GM19324 (cell line): Measurements from ENCODE around the gene LENG9.
"Not testable (repeated sequence)": the region's sequence is repeated elsewhere in the genome, so short reads cannot be mapped to it uniquely, and the experiment has no call there.

Source experiments
- ATAC-seq: cut with Tn5 transposase; IDR thresholded peaks from one replicate; pipeline ENCODE4 v1.9.1; 2021; ENCODE audit warnings: mild to moderate bottlenecking, moderate library complexity; ENCODE audit not compliant: unreplicated experiment, low FRiP score

Gene LENG9

DNA sequence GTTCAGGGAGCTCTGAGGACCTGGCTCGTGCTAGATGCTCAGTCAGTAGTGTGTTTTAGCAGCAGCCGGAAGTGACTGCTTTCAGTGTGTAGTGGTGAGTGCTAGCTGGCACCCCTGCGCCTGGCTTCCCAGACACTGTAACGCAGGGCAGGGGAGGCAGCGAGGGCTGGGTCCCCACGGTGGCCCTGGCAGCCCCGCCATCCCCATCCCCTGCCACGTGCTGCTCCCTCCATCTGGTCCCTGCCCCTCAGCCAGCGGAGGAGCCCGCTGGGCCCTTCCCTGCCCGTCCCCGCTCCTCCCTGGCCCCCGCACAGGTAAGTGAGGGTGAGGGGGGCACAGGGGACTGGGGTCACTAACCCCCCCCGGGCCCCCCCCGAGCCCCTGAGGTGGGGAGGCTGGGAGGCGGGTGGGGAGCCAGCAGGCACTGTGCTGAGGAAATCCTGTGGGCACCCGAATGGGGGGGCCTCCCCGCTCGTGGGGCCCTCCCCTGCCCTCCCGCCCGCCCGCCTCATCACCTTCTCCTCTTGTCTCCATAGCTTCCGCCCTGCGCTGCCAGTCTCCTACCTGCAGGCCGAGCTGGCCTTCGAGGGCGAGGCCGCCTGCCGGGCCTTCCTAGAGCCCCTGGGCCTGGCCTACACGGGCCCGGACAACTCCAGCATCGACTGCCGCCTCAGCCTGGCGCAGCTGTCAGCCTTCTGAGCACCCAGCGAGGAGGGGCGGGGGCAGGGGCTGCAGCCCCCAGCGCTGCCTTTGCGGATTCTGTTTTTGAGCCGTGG lies 3.2 kb downstream of the LENG9 start:
- no peak for ATAC-seq

DNA sequence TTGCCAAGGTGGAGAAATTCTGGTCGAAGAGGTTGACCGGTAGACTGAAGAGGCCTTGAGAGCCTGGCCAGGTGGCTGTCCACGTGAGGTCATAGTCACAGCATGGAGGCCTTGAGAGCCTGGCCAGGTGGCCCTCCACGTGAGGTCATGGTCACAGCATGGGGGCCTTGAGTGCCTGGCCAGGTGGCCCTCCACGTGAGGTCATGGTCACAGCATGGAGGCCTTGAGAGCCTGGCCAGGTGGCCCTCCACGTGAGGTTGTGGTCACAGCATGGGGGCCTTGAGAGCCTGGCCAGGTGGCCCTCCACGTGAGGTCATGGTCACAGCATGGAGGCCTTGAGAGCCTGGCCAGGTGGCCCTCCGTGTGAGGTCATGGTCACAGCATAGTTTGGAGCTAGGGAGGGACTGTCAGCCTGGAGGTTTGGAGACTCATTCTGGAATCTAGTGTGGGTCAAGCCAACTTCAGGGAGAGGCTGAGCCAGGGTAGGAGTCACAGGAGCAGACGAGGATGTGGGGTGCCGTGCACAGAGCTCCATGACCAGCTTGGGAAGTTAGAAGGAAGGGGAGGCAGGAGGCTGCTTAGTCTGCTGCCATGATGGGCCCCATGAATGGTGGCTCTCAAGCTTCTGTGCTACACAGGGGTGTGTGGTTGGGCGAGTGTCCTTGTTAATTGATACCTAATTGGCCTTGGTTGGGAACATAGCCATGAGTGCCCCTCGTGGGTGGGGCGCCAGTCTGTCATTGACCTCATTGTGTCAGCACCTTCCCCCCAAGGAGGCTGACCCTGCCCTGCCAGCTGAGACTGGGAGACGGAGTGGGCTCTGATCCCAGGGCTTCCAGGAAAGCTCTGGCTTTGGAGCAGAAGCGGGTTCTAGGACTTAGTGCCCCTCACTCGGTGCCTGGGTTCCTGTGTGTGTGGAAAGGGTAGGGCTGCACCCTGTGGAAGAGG lies 4.0 kb downstream of the LENG9 start:
- no peak for ATAC-seq

DNA sequence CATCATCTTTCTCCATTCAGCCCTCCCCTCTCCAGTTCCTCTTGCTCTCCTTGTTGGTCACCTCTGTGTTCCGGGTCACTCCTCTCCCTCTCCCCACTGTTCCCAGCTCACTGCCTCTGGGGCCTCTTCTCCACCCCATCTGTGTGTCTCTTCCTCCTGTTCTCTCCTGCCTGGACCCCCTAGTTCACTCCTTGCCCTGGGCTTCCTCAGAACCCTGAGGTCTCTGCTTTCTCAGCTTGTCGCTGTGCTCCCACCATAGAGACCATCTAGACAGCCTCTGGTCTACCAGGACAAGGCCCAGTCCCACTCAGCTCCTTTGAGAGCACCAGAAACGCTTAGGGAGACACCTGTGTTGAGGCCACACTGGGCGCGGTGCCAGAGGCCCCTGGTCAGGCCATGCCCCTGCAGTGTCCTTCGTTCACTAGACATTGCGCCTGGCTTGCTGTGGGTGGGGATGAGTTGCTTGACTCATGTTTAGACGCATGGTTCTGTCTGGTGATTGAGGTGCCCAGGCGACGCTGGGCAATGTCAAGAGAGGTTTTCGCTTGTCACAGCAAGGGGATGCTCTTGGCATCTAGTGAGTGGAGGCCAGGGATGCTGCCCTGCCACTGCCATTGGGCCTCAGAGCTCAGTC lies 4.8 kb downstream of the LENG9 start:
- ATAC-seq: no peak

DNA sequence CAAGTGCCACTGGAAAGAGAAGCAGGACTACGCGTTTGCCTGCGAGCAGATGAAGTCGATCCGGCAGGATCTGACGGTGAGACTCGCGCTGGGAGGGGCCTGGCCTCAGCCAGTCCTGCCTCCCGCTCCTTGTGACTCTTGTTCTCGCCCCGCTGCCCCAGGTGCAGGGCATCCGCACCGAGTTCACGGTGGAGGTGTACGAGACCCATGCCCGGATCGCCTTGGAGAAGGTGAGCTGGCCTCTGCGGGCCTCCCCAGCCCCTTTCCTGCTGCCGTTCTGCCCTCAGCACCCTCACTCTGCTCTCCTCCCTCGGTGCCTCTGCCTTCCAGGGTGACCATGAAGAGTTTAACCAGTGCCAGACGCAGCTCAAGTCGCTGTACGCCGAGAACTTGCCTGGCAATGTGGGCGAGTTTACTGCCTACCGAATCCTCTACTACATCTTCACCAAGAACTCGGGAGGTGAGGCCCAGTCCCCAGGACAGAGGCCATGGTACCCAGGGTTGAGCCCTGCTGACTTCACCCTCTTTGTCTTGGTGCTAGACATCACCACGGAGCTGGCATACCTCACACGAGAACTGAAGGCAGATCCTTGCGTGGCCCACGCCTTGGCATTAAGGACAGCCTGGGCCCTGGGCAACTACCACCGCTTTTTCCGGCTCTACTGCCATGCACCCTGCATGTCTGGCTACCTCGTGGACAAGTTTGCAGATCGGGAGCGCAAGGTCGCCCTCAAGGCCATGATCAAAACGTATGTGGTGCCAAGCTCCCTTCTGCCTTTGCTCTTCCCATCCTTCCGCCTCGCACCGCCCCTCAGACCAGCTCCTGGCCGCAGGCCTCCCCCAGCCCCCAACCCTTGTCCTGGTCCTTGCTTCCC lies 5.6 kb downstream of the LENG9 start:
- ATAC-seq: no peak

- ATAC-seq: no peak
Observed at GRCh38 chr19:54456423-54457373, 6.9 kb downstream of the LENG9 start.

- no peak for ATAC-seq
Observed at GRCh38 chr19:54455786-54456422, 7.7 kb downstream of the LENG9 start.

DNA sequence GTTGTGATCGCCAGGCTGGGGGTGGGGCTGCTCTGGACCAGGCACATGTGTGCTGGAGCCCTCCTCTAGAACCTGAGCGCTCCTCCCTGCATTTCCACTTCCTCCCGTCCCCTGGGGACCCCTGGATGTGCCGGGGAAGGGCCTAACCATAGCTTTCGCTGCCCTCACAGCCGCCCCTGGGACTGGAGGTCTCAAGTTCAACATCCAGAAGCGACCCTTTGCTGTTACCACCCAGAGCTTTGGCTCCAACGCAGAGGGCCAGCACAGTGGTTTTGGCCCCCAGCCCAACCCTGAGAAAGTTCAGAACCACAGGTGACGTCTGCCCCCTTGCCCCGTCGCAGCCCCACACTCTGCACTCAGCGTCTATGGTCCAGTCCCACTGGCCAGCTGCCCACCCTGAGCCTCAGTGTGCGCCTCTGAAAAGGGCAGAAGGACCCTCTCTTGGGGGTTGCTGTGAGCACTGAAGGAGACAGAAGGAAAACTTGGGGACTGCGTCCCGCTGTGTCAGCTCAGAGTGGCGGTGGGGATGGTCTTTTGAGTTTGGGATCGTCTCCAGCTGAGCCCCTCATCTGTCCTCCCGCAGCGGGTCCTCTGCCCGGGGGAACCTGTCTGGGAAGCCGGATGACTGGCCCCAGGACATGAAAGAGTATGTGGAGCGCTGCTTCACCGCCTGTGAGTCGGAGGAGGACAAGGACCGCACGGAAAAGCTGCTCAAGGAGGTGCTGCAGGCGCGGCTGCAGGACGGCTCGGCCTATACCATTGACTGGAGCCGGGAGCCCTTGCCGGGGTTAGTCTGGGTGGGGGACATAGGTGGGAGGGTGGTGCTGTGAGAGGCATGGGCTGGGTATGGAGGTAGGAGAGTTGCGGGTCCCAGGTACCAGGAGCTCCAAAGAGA lies 8.6 kb downstream of the LENG9 start:
- ATAC-seq: no peak

DNA sequence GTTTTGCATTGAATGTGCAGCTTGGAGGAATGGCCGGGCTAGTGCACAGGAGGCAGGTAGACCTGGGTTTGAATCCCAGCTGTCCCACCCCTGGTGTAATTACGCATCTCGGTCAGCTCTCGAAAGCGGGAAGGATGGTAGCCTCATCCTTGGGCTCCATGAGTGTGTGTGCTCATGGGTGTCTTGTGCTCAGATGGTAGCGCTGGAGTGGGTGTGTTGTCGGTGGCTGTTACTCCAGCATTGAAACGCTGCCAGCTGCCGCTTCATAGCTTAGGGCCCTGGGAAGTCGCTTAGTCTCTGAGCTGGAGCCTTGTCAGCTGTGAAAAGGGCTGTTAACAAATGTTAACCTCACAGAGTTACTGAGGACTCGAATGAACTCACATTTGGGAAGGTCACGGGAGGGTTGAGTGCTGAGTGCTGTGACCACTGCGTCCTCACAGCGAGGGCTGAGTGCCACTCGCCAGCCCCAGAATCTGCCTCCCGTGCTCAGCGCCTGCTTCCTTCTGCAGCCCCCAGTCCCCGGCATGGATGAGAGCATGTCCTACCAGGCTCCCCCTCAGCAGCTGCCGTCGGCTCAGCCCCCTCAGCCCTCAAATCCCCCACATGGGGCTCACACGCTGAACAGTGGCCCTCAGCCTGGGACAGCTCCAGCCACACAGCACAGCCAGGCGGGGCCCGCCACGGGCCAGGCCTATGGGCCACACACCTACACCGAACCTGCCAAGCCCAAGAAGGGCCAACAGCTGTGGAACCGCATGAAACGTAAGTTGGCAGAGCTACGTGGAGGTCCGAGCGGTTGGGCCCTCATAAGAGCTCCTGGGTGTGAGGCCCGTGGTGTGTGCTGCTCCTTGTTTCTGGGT lies 9.4 kb downstream of the LENG9 start:
- ATAC-seq: no peak

DNA sequence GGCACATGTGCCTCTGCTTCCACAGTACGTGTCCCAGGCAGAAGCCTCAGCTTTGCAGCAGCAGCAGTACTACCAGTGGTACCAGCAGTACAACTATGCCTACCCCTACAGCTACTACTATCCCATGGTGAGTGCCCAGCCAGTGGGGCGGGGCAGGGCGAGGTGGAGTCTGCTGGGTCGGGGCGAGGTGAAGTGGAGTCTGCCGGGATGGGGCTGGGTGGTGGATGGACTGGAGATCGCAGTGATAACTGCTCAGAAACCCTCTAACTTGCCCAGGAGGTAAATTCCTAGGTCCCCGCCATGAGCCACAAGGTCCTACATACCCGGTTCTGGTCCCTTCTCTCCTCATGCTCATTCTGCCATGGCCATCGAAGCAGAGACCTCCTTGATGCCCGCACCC lies 11.0 kb downstream of the LENG9 start:
- no peak for ATAC-seq

DNA sequence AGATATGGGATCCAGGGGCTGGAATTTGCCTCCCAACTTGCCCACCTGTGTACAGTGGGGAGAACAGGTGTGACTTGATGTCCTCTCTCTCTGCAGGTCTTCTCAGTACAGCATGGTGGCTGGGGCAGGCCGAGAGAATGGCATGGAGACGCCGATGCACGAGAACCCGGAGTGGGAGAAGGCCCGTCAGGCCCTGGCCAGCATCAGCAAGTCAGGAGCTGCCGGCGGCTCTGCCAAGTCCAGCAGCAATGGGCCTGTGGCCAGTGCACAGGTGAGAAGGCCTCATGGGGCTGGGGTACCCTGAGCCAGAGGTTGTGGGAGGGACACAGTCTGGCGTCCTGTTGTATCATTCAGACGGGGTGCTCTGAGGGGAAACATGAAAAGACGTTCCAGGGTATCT lies 11.6 kb downstream of the LENG9 start:
- no peak for ATAC-seq

GRCh38 chr19:54451331-54451871 lies 12.2 kb downstream of the LENG9 start:
- no peak for ATAC-seq

GRCh38 chr19:54449701-54450069 lies 13.9 kb downstream of the LENG9 start:
- no peak for ATAC-seq

DNA sequence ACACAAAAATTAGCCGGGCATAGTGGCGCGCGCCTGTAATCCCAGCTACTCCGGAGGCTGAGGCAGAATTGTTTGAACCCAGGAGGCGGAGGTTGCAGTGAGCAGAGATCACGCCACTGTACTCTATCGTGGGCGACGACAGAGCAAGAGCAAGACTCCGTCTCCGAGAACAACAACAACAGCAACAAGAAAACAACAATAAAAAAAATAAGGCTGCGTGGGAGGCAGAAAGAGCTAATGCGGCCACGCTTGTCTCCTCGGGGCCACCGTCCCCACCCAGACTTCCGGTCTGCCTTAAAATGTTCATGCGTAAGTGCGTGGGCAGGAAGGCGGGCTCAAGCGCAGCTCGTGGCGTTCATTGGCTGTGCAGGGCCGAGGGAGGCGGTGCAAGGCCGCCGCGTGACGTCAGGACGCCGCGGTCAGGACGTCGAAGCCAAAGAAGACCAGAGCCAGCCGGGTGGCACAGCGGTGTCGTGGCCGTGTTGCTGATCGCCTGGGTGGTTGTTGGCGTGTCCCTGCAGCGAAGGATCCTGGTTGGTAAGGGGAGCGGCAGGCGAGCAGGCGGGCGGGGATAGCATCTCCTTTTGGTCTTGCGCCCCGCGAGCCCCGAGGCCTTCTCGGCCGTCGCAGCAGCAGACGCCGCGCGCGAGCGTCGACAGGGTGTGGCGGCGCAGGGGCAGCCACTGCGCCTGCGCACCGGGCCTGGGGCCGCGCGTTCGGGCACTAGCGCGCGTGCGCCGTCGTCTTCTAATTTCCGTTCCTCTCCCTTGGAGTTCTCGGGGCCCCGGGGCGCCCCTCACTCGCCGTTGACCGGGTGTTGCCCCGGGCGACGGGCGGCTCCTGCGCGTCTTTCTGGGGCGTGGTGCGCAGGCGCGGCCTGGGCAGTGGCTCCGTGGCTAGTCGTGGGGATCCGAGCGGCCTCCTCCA lies 14.5 kb downstream of the LENG9 start, which contains the start of gene LENG8:
Gene LENG8, plus strand, starts transcription at position 426 of the 927 bp plus-strand sequence. CDS start 2,146 bp downstream, outside the sequence.
- peak; percentile 94 for ATAC-seq

GRCh38 chr19:54448040-54448773 lies 15.4 kb downstream of the LENG9 start:
- peak; percentile 13 for ATAC-seq

DNA sequence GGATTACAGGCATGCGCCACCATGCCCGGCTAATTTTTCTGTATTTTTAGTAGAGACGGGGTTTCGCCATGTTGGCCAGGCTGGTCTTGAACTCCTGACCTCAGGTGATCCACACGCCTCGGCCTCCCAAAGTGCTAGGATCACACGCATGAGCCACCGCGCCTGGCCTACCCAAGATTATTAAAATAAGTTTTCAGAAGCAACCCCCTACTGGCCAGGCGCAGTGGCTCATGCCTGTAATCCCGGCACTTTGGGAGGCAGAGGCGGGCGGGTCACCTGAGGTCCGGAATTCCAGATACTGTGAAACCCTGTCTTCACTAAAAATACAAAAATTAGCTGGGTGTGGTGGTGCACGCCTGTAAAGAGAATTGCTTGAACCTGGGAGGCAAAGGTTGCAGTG lies 17.2 kb downstream of the LENG9 start:
- not testable (repeated sequence) for ATAC-seq
